HCT116 (cell line): Measurements from ENCODE around the gene JPH3.

Experiments
- CEBPB ChIP-seq: IDR thresholded peaks from 2 replicates; pipeline ENCODE4 v1.6.1; 2012; ENCODE audit warnings: low read depth
- CTCF ChIP-seq, 3 experiments: fragments of 200-600 bp in 1 of 3; sonication (generic) in 1 of 3; IDR thresholded peaks in 2 of 3; conservative IDR thresholded peaks in 1 of 3; 2 replicates each; pipeline ENCODE4 v1.5.1; 2012 to 2017; ENCODE audit warnings: low read depth in 2 of 3, low read length in 2 of 3, antibody characterized with exemption in 1 of 3, borderline replicate concordance in 1 of 3, control low read depth in 1 of 3, mild to moderate bottlenecking in 1 of 3, mixed read lengths in 1 of 3, mixed run types in 1 of 3, moderate library complexity in 1 of 3; ENCODE audit not compliant: insufficient read depth in 1 of 3
- EGR1 ChIP-seq: IDR thresholded peaks from 2 replicates; pipeline ENCODE4 v1.6.1; 2012; ENCODE audit warnings: low read depth
- EZH2 ChIP-seq: fragments of 200-600 bp; sonication (generic); IDR thresholded peaks from 2 replicates; pipeline ENCODE4 v1.6.1; 2017; ENCODE audit warnings: antibody characterized with exemption, mixed run types
- EZH2phosphoT487 ChIP-seq: fragments of 200-600 bp; IDR thresholded peaks from 2 replicates; pipeline ENCODE4 v1.6.1; 2018; ENCODE audit warnings: antibody characterized with exemption, borderline replicate concordance
- JUND ChIP-seq: IDR thresholded peaks from 2 replicates; pipeline ENCODE4 v1.6.1; 2012
- POLR2A ChIP-seq: IDR thresholded peaks from 2 replicates; pipeline ENCODE4 v1.7.0; 2011; ENCODE audit warnings: borderline replicate concordance; ENCODE audit not compliant: insufficient read depth, insufficient read length; ENCODE audit errors: extremely low read depth
- POLR2AphosphoS5 ChIP-seq: IDR thresholded peaks from 2 replicates; pipeline ENCODE4 v1.6.1; 2011; ENCODE audit warnings: mild to moderate bottlenecking, low read depth, low read length, moderate library complexity
- RAD21 ChIP-seq: IDR thresholded peaks from 2 replicates; pipeline ENCODE4 v1.6.1; 2012; ENCODE audit warnings: low read depth, mild to moderate bottlenecking
- SIN3A ChIP-seq: IDR thresholded peaks from 2 replicates; pipeline ENCODE4 v1.6.1; 2012; ENCODE audit warnings: low read depth
- SP1 ChIP-seq: IDR thresholded peaks from 2 replicates; pipeline ENCODE4 v1.6.1; 2012; ENCODE audit warnings: low read depth
- TCF7L2 ChIP-seq: IDR thresholded peaks from 2 replicates; pipeline ENCODE4 v1.7.0; 2011; ENCODE audit warnings: borderline replicate concordance, inconsistent platforms; ENCODE audit not compliant: insufficient read depth, insufficient read length; ENCODE audit errors: extremely low read depth
- ZFX ChIP-seq: fragments of 450-650 bp; IDR thresholded peaks from 2 replicates; pipeline ENCODE4 v1.6.1; 2017
- ZNF274 ChIP-seq: fragments of 200-500 bp; sonication (Bioruptor generic); IDR thresholded peaks from 2 replicates; pipeline ENCODE4 v1.6.1; 2014; ENCODE audit warnings: mild to moderate bottlenecking, low read depth, low read length, inconsistent platforms

DNA sequence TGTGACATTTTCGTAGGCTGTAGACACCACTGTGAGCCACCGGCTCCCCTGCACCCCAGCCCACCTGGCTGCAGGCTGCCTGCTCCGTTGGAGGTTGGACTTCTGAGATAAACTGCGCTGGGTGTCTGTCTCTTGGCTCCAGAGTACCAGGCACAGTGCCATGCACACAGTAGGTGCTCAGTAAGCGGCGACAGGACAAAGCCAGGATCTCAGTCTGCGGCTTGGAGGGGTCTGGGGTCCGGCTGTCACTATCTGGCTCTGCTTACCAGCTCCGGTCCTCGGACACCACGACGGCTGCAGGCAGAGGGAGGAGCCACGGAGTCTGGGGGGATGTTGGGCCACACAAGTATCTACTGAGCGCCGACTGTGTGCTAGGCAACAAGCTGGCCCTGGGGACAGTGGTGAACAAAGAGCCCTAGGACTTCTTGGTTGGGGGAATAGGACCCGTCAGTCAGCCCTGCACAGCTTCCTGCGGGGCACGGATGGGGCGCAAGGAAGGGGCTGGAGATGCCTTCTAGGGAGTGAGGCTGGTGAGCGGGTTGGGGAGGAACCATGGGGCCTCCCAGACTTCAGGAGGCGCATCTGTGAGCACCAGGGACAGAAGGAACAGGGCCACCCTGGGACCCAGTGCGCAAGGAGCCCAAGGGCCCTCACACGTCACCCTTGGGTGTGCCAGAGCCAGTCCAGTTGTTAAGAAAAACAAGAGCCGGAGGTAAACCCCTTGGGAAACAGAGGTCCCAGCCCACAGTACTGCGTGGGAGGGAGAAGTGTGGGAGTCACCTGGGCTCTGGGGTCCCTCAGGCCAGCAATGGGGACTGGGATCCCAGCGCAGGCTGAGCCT, 17.3 kb downstream of the JPH3 start:
- no peak for TF ChIP-seq POLR2AphosphoS5
- TF ChIP-seq EGR1, result no peak
- TF ChIP-seq CTCF (IDR thresholded peaks at IDR 0.05 in 2 of 3, conservative IDR thresholded peaks at IDR 0.05 in 1 of 3; ENCODE audit: borderline replicate concordance in 1 of 3, insufficient read depth in 1 of 3, low read depth in 2 of 3, low read length in 2 of 3), result no peak
- no peak for TF ChIP-seq EZH2
- TF ChIP-seq SP1, result no peak
- no peak for TF ChIP-seq ZNF274
- TF ChIP-seq TCF7L2, result no peak
- no peak for TF ChIP-seq POLR2A
- no peak for TF ChIP-seq EZH2phosphoT487
- no peak for TF ChIP-seq JUND
- TF ChIP-seq RAD21, result no peak
- TF ChIP-seq ZFX, result no peak
- TF ChIP-seq SIN3A, result no peak
- no peak for TF ChIP-seq CEBPB
